HEK293 (cell line): ENCODE data around the gene UBR7.

ENCODE experiments used
- CTCF ChIA-PET: fragments of 350-600 bp; formaldehyde crosslinking; extraction: SDS; loops from one replicate; lab custom pipeline; 2021; ENCODE audit warnings: antibody characterized with exemption; lab: Yijun Ruan, JAX
- POLR2A ChIA-PET: fragments of 300-600 bp; formaldehyde crosslinking; extraction: SDS; loops from one replicate; lab custom pipeline; 2020; ENCODE audit warnings: antibody characterized with exemption, inconsistent platforms; lab: Yijun Ruan, JAX
- H3K27ac ChIP-seq: fragments of 200-500 bp; sonication (Bioruptor generic); 2 replicates; pipeline ENCODE4 v1.5.1; 2014; ENCODE audit warnings: low read depth, low read length, control low read depth, inconsistent platforms; ENCODE audit errors: extremely low read depth
- H3K36me3 ChIP-seq, 2 experiments: fragments of 200-500 bp in 1 of 2; sonication (Bioruptor generic) in 1 of 2; 1 replicate in 1 of 2; 2 replicates in 1 of 2; pipeline ENCODE4 v1.5.1; 2014 to 2017; ENCODE audit warnings: inconsistent platforms in 2 of 2, low read length in 2 of 2; ENCODE audit not compliant: control insufficient read depth in 2 of 2, insufficient read depth in 1 of 2
- H3K4me1 ChIP-seq: fragments of 200-500 bp; sonication (Bioruptor generic); 2 replicates; pipeline ENCODE4 v1.5.1; 2014; ENCODE audit warnings: mild to moderate bottlenecking, low read length, inconsistent platforms; ENCODE audit not compliant: control insufficient read depth, insufficient read depth
- H3K4me3 ChIP-seq: 2 replicates; pipeline ENCODE4 v1.5.1; 2011; ENCODE audit warnings: low read depth, mild to moderate bottlenecking, control low read depth, low read length, moderate library complexity
- H3K9me3 ChIP-seq: fragments of 200-500 bp; sonication (Bioruptor generic); 2 replicates; pipeline ENCODE4 v1.5.1; 2014; ENCODE audit warnings: low read depth, low read length, inconsistent platforms; ENCODE audit not compliant: control insufficient read depth, insufficient read depth
- EGR2 ChIP-seq: fragments of 450-650 bp; formaldehyde crosslinking; IDR thresholded peaks from 2 replicates; pipeline ENCODE4 v1.5.1; 2016; ENCODE audit warnings: low read depth, missing biosample characterization, missing genetic modification characterization
- KLF10 ChIP-seq: fragments of 450-650 bp; IDR thresholded peaks from 2 replicates; pipeline ENCODE4 v1.5.1; 2018; ENCODE audit warnings: missing biosample characterization, mild to moderate bottlenecking, missing genetic modification characterization
- KLF9 ChIP-seq: fragments of 450-650 bp; formaldehyde crosslinking; IDR thresholded peaks from 2 replicates; pipeline ENCODE4 v1.5.1; 2016; ENCODE audit warnings: missing biosample characterization, missing genetic modification characterization, low read depth
- SETDB1 ChIP-seq: IDR thresholded peaks from one replicate; pipeline ENCODE4 v1.6.1; 2017; ENCODE audit warnings: mild to moderate bottlenecking, low read length, moderate library complexity, mixed read lengths; ENCODE audit not compliant: insufficient read length
- ZEB2 ChIP-seq: fragments of 450-650 bp; formaldehyde crosslinking; IDR thresholded peaks from 2 replicates; pipeline ENCODE4 v1.5.1; 2016; ENCODE audit warnings: missing biosample characterization, missing genetic modification characterization
- ZFHX2 ChIP-seq: fragments of 450-650 bp; formaldehyde crosslinking; conservative IDR thresholded peaks from 2 replicates; pipeline ENCODE4 v1.5.1; 2016; ENCODE audit warnings: missing biosample characterization, missing genetic modification characterization
- ZIC2 ChIP-seq: fragments of 450-650 bp; formaldehyde crosslinking; IDR thresholded peaks from 2 replicates; pipeline ENCODE4 v1.5.1; 2016; ENCODE audit warnings: missing biosample characterization, missing genetic modification characterization
- ZNF114 ChIP-seq: fragments of 450-650 bp; formaldehyde crosslinking; IDR thresholded peaks from 2 replicates; pipeline ENCODE4 v1.5.0; 2017; ENCODE audit warnings: missing biosample characterization, missing genetic modification characterization
- ZNF133 ChIP-seq: fragments of 450-650 bp; formaldehyde crosslinking; IDR thresholded peaks from 2 replicates; pipeline ENCODE4 v1.5.1; 2016; ENCODE audit warnings: missing biosample characterization, missing genetic modification characterization
- ZNF23 ChIP-seq: fragments of 450-650 bp; formaldehyde crosslinking; IDR thresholded peaks from 2 replicates; pipeline ENCODE4 v1.5.1; 2016; ENCODE audit warnings: missing biosample characterization, missing genetic modification characterization, borderline replicate concordance
- ZNF292 ChIP-seq: fragments of 450-650 bp; formaldehyde crosslinking; IDR thresholded peaks from 2 replicates; pipeline ENCODE4 v1.5.1; 2016; ENCODE audit warnings: low read depth, missing biosample characterization, missing genetic modification characterization, borderline replicate concordance
- ZNF354C ChIP-seq: fragments of 450-650 bp; formaldehyde crosslinking; IDR thresholded peaks from 2 replicates; pipeline ENCODE4 v1.5.1; 2016; ENCODE audit warnings: missing biosample characterization, missing genetic modification characterization, low read depth, borderline replicate concordance
- ZNF529 ChIP-seq: fragments of 450-650 bp; formaldehyde crosslinking; IDR thresholded peaks from 2 replicates; pipeline ENCODE4 v1.5.1; 2017; ENCODE audit warnings: missing genetic modification characterization, missing biosample characterization; ENCODE audit not compliant: insufficient replicate concordance
- ZNF558 ChIP-seq: fragments of 450-650 bp; formaldehyde crosslinking; IDR thresholded peaks from 2 replicates; pipeline ENCODE4 v1.5.1; 2016; ENCODE audit warnings: missing biosample characterization, missing genetic modification characterization
- ZNF658 ChIP-seq: fragments of 450-650 bp; formaldehyde crosslinking; IDR thresholded peaks from 2 replicates; pipeline ENCODE4; 2016; ENCODE audit warnings: missing biosample characterization, missing genetic modification characterization
- ZSCAN30 ChIP-seq: fragments of 450-650 bp; IDR thresholded peaks from 2 replicates; pipeline ENCODE4 v1.5.1; 2018; ENCODE audit warnings: missing biosample characterization, mild to moderate bottlenecking, missing genetic modification characterization, moderate library complexity
- TF ChIP-seq, protein P1 (sequence below): fragments of 450-650 bp; formaldehyde crosslinking; IDR thresholded peaks from 2 replicates; pipeline ENCODE4 v1.5.1; 2016; ENCODE audit warnings: missing biosample characterization, missing genetic modification characterization
- TF ChIP-seq, protein P2 (sequence below): fragments of 450-650 bp; formaldehyde crosslinking; IDR thresholded peaks from 2 replicates; pipeline ENCODE4 v1.5.1; 2016; ENCODE audit warnings: missing biosample characterization, missing genetic modification characterization
- TF ChIP-seq, protein P3 (sequence below): fragments of 450-650 bp; formaldehyde crosslinking; IDR thresholded peaks from 2 replicates; pipeline ENCODE4 v1.5.1; 2016; ENCODE audit warnings: missing biosample characterization, missing genetic modification characterization

The UBR7 gene

DNA sequence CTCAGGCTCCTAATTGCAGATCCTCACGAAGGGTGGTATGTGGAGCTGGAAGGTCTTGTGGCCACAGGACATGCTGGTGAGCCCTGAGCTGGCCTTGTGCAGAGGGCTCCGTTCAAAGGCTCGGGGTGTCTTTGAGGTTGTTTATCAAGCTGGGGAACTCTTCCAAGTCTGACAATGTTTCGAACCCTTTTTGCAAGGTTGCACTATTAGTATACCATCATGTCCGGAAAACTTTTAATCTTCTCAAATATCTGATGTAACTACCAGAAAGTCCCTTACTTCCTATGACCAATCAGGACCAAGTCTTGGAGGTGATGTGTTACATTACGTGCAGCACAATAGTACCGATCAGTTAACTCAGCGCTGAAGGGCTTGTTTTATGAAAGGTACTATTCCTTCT, 21.5 kb downstream of the UBR7 start:
- H3K36me3 ChIP-seq: peaks cover 21 to 56% of the 10 kb centered on the region in 2 experiments
- H3K4me1 ChIP-seq: 0 out of 2 replicates have a peak, but pooled peaks cover 3% of the 10 kb centered on the region
- no peak overlapping the region for H3K4me3 ChIP-seq
- H3K27ac ChIP-seq: no peak overlapping the region
- H3K9me3 ChIP-seq: no peaks in the 10 kb centered on the region
- ChIA-PET CTCF (no interaction called here), POLR2A (no interaction called here)
- TF ChIP-seq ZNF558 (no peak), ZSCAN30 (tag by site-specific recombination) (no peak), ZNF133 (tag by site-specific recombination) (no peak)

DNA sequence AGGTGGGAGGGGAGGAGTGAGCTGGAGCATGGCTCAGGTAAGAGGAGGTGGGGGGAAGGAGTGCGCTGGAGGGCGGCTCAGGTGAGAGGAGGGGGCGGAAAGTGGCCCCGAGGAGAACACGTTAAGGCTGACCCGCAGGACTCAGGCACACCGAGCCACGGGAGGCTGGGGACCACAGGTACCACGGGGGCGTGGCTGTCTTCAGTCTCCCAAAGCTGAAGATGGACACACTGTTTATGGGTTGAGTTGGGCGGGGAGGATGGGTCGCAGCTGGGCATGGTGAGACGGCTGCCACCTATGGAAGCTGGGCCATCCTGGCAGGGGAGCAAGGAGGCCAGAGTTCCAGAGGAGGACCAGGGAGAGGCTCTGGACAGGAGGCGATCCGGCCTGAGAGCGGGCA, 23.5 kb downstream of the UBR7 start:
- TF ChIP-seq ZNF114 (tag by site-specific recombination) (no peak), KLF9 (tag by site-specific recombination) (peak; percentile 39; the same call in 1 of the 2 replicates)
- Histone ChIP-seq H3K9me3 (no peaks in the 10 kb centered on the region), H3K4me3 (no peak overlapping the region), H3K4me1 (0 out of 2 replicates have a peak, but pooled peaks cover 3% of the 10 kb centered on the region), H3K27ac (no peak overlapping the region), H3K36me3 (peaks cover 14 to 38% of the 10 kb centered on the region in 2 experiments)
- POLR2A ChIA-PET: interaction anchor here (0.8 kb wide), 1 partner anchor 24 kb away, joined by 3 read pairs; the partner anchor contains the start of genes GON7 and UBR7
- CTCF ChIA-PET: no interaction called here

DNA sequence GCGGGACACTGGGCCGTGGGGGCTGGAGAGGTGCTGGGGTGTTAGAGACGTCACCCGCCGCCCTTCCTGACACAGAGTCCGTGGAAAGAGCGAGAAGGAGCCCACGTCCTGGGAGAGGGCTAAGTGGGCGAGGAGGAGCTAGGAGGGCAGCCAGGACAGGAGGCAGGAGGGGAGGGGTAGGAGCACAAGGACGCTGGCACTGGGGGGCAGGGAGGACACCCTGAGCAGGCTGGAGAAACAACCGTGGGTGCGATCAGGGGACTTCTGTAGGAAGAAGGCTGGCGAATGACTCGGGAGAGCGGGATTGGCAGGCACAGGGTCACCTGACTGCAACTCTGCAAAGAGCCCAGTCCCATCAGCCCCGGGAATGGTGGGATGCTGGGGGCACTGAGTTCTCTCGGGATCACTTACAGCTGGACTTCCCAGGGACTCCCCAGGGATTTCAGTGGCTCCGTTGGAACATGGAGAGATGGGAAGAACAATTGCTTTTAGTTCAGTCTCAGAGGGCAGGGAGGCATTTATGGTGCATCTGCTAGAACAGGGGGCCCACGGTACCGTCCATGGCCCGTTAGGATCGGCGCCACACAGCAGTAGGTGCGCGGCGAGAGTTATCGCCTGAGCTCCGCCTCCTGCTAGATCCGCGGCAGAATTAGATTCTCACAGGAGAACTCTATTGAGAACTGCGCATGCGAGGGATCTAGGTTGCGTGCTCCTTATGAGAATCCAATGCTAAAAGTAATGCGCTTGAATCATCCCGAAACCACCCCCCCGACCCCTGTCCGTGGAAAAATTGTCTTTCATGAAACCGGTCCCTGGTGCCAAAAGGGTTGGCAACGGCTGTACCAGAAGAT, 24.3 kb downstream of the UBR7 start:
- ChIA-PET CTCF (interaction anchor here (0.6 kb wide), 1 partner anchor 26 kb away, joined by 3 read pairs; no protein-coding TSS in a partner anchor), POLR2A (interaction anchor here (0.8 kb wide), 1 partner anchor 24 kb away, joined by 3 read pairs; the partner anchor contains the start of genes GON7 and UBR7)
- no peaks in the 10 kb centered on the region for H3K9me3 ChIP-seq
- TF ChIP-seq, protein P1, sequence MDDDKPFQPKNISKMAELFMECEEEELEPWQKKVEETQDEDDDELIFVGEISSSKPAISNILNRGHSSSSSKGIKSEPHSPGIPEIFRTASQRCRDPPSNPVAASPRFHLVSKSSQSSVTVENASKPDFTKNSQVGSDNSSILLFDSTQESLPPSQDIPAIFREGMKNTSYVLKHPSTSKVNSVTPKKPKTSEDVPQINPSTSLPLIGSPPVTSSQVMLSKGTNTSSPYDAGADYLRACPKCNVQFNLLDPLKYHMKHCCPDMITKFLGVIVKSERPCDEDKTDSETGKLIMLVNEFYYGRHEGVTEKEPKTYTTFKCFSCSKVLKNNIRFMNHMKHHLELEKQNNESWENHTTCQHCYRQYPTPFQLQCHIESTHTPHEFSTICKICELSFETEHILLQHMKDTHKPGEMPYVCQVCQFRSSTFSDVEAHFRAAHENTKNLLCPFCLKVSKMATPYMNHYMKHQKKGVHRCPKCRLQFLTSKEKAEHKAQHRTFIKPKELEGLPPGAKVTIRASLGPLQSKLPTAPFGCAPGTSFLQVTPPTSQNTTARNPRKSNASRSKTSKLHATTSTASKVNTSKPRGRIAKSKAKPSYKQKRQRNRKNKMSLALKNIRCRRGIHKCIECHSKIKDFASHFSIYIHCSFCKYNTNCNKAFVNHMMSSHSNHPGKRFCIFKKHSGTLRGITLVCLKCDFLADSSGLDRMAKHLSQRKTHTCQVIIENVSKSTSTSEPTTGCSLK (tag by site-specific recombination): no peak
- TF ChIP-seq SETDB1: no peak
- TF ChIP-seq ZNF529 (tag by site-specific recombination): no peak
- TF ChIP-seq ZNF658: no peak
- no peak for TF ChIP-seq ZNF292 (tag by site-specific recombination)
- TF ChIP-seq, protein P2, sequence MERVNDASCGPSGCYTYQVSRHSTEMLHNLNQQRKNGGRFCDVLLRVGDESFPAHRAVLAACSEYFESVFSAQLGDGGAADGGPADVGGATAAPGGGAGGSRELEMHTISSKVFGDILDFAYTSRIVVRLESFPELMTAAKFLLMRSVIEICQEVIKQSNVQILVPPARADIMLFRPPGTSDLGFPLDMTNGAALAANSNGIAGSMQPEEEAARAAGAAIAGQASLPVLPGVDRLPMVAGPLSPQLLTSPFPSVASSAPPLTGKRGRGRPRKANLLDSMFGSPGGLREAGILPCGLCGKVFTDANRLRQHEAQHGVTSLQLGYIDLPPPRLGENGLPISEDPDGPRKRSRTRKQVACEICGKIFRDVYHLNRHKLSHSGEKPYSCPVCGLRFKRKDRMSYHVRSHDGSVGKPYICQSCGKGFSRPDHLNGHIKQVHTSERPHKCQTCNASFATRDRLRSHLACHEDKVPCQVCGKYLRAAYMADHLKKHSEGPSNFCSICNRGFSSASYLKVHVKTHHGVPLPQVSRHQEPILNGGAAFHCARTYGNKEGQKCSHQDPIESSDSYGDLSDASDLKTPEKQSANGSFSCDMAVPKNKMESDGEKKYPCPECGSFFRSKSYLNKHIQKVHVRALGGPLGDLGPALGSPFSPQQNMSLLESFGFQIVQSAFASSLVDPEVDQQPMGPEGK (tag by site-specific recombination): 0 out of 2 replicates have a peak, but pooled peaks have one; percentile 2
- no peak for TF ChIP-seq ZIC2 (tag by site-specific recombination)
- TF ChIP-seq ZFHX2 (tag by site-specific recombination): peak; percentile 74
- no peak for TF ChIP-seq ZNF354C (tag by site-specific recombination)
- no peak for TF ChIP-seq ZNF23 (tag by site-specific recombination)
- TF ChIP-seq KLF10 (tag by site-specific recombination): no peak
- TF ChIP-seq, protein P3, sequence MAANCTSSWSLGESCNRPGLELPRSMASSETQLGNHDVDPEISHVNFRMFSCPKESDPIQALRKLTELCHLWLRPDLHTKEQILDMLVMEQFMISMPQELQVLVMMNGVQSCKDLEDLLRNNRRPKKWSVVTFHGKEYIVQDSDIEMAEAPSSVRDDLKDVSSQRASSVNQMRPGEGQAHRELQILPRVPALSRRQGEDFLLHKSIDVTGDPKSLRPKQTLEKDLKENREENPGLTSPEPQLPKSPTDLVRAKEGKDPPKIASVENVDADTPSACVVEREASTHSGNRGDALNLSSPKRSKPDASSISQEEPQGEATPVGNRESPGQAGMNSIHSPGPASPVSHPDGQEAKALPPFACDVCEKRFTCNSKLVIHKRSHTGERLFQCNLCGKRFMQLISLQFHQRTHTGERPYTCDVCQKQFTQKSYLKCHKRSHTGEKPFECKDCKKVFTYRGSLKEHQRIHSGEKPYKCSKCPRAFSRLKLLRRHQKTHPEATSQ (tag by site-specific recombination): no peak
- TF ChIP-seq ZEB2: no peak
- peak; percentile 70 for TF ChIP-seq EGR2 (tag by site-specific recombination)
- H3K4me1 ChIP-seq: 0 out of 2 replicates have a peak, but pooled peaks cover 3% of the 10 kb centered on the region
- H3K36me3 ChIP-seq: peaks cover 11 to 30% of the 10 kb centered on the region in 2 experiments
- peak overlapping the region; percentile 21 for H3K4me3 ChIP-seq
- H3K27ac ChIP-seq: no peak overlapping the region; the same call in 1 of the 2 replicates
